HepG2 (cell line): ENCODE measurements around the gene NFX1. TPM values are rescaled to one million over a fixed set of nuclear protein-coding genes. Genes with fewer than 3 reads are reported as not detected.

ENCODE experiments used
- ATRX ChIP-seq: sonication (generic); formaldehyde crosslinking; IDR thresholded peaks from 2 replicates; pipeline ENCODE4 v1.4.0; 2020; ENCODE audit warnings: missing genetic modification reagents, borderline replicate concordance
- FOXK1 ChIP-seq: sonication (generic); formaldehyde crosslinking; IDR thresholded peaks from 2 replicates; pipeline ENCODE4 v1.4.0; 2020; ENCODE audit warnings: low read depth, missing genetic modification reagents, borderline replicate concordance
- HNRNPH1 ChIP-seq: fragments of 200-400 bp; formaldehyde crosslinking; optimal IDR thresholded peaks from 2 replicates; pipeline ENCODE3; 2017; ENCODE audit warnings: mild to moderate bottlenecking, low read depth, low read length
- KLF11 ChIP-seq: IDR thresholded peaks from 2 replicates; pipeline ENCODE4 v1.6.1; 2016; ENCODE audit warnings: missing compliant biosample characterization
- MIER2 ChIP-seq: IDR thresholded peaks from 2 replicates; pipeline ENCODE4 v1.6.1; 2016; ENCODE audit warnings: missing biosample characterization, missing genetic modification reagents
- MIER3 ChIP-seq: IDR thresholded peaks from 2 replicates; pipeline ENCODE4 v1.6.1; 2016; ENCODE audit warnings: missing compliant biosample characterization, borderline replicate concordance
- RAD51 ChIP-seq: fragments of 450-650 bp; IDR thresholded peaks from 2 replicates; pipeline ENCODE4 v1.6.1; 2016; ENCODE audit warnings: borderline replicate concordance
- SCMH1 ChIP-seq: sonication (generic); formaldehyde crosslinking; IDR thresholded peaks from 2 replicates; pipeline ENCODE4 v1.9.0; 2021; ENCODE audit warnings: missing genetic modification reagents, mild to moderate bottlenecking, borderline replicate concordance
- SNRNP70 ChIP-seq: fragments of 200-400 bp; formaldehyde crosslinking; IDR thresholded peaks from 2 replicates; pipeline ENCODE4 v1.6.1; 2017; ENCODE audit warnings: mild to moderate bottlenecking, low read depth, low read length, moderate library complexity
- SSRP1 ChIP-seq: IDR thresholded peaks from 2 replicates; pipeline ENCODE4 v1.6.1; 2016; ENCODE audit warnings: control low read depth
- STAT5B ChIP-seq: sonication (generic); formaldehyde crosslinking; IDR thresholded peaks from 2 replicates; pipeline ENCODE4 v1.4.0; 2020; ENCODE audit warnings: missing genetic modification reagents
- ZFP37 ChIP-seq: sonication (generic); formaldehyde crosslinking; IDR thresholded peaks from 2 replicates; pipeline ENCODE4 v1.4.0; 2020; ENCODE audit warnings: missing genetic modification reagents, borderline replicate concordance
- ZNF567 ChIP-seq: sonication (generic); formaldehyde crosslinking; IDR thresholded peaks from 2 replicates; pipeline ENCODE4 v1.8.1; 2023; ENCODE audit warnings: mild to moderate bottlenecking, missing genetic modification reagents, borderline replicate concordance
- ZNF660 ChIP-seq: sonication (generic); formaldehyde crosslinking; IDR thresholded peaks from 2 replicates; pipeline ENCODE4 v1.5.1; 2020; ENCODE audit warnings: mild to moderate bottlenecking, low read depth, missing genetic modification reagents, borderline replicate concordance
- ZNF672 ChIP-seq: sonication (generic); formaldehyde crosslinking; IDR thresholded peaks from 2 replicates; pipeline ENCODE4 v1.8.1; 2022; ENCODE audit warnings: missing genetic modification reagents
- ZSCAN31 ChIP-seq: sonication (generic); formaldehyde crosslinking; IDR thresholded peaks from 2 replicates; pipeline ENCODE4 v1.5.0; 2020; ENCODE audit warnings: low read depth, mild to moderate bottlenecking, missing genetic modification reagents
- polyA plus RNA-seq, 8 experiments: library from polyadenylated mRNA; depleted of rRNA in 3 of 8; stranded (reverse) in 7 of 8; unstranded in 1 of 8; fragments of >200 nt; fragmentation: Illumina TruSeq in 4 of 8; extraction: Trizol in 4 of 8; gene quantifications; 2 replicates each; pipeline versions ENCODE4 v1.2.1 to v1.2.3, GENCODE V29; 2011 to 2016; ENCODE audit warnings: low read depth in 4 of 8, missing spikeins in 1 of 8, mixed read lengths in 1 of 8; ENCODE audit not compliant: insufficient read depth in 1 of 8
- total RNA-seq, 5 experiments: library from RNA; depleted of rRNA; stranded (reverse); fragments of >200 nt; fragmentation: Illumina TruSeq; extraction: Trizol; gene quantifications; 2 replicates each; pipeline ENCODE4 v1.2.3, GENCODE V29; 2016; ENCODE audit warnings: low read depth in 1 of 5
- TF ChIP-seq, protein P1 (sequence below): sonication (generic); formaldehyde crosslinking; IDR thresholded peaks from 2 replicates; pipeline ENCODE4 v1.4.0; 2020; ENCODE audit warnings: mild to moderate bottlenecking, missing genetic modification reagents
- TF ChIP-seq, protein P2 (sequence below): sonication (generic); formaldehyde crosslinking; IDR thresholded peaks from 2 replicates; pipeline ENCODE4 v1.5.0; 2020; ENCODE audit warnings: missing genetic modification reagents, mild to moderate bottlenecking, borderline replicate concordance
- TF ChIP-seq, protein P3 (sequence below): sonication (generic); formaldehyde crosslinking; IDR thresholded peaks from 2 replicates; pipeline ENCODE4 v1.4.0; 2020; ENCODE audit warnings: mild to moderate bottlenecking, missing genetic modification reagents
- TF ChIP-seq, protein P4 (sequence below): sonication (generic); formaldehyde crosslinking; IDR thresholded peaks from 2 replicates; pipeline ENCODE4 v1.8.1; 2023; ENCODE audit warnings: mild to moderate bottlenecking, missing genetic modification reagents

The NFX1 gene
- total and polyA plus RNA-seq, 2 of the 13 experiments (the other 11 are each of a cell fraction or from before 2014, with no cell fraction given), result 23.9 to 27.5 TPM

DNA sequence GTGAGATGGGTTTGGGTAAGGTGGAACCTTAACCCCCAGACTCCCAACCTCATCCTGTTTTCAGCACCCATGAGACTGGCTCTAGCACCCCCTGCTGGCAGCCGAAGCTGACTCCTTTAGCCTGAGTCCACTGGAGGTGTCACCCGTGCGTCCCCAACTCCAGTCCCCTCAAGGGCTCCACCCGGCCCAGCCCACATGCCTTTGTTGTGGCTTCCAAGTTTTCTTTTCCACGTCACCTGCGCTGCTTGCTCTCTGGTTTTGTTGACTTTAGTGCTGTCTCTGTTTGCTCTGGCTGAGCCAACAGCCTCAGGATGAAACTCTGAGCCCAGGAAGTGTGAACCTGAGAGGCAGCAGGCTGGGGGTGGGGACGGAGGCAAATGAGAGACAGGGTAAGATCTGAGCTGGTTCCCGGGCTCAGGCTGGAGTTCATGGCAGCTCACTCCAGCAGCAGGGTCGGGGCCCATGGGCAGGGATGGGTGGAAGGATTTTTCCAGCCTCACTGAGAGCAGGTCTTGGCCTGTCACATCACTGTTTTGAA is 125.3 kb downstream of the NFX1 start (continued):
- TF ChIP-seq STAT5B, result peak; percentile 86; the same call in 1 of the 2 replicates
- 0 out of 2 replicates have a peak, but pooled peaks have one; percentile 78 for TF ChIP-seq KLF11
- TF ChIP-seq SCMH1, result no peak
- no peak for TF ChIP-seq ATRX (CRISPR knock-in tag)
- TF ChIP-seq, protein P1, sequence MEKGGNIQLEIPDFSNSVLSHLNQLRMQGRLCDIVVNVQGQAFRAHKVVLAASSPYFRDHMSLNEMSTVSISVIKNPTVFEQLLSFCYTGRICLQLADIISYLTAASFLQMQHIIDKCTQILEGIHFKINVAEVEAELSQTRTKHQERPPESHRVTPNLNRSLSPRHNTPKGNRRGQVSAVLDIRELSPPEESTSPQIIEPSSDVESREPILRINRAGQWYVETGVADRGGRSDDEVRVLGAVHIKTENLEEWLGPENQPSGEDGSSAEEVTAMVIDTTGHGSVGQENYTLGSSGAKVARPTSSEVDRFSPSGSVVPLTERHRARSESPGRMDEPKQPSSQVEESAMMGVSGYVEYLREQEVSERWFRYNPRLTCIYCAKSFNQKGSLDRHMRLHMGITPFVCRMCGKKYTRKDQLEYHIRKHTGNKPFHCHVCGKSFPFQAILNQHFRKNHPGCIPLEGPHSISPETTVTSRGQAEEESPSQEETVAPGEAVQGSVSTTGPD (CRISPR knock-in tag), result peak; percentile 93
- peak; percentile 65; the same call in 1 of the 2 replicates for TF ChIP-seq ZNF672 (CRISPR knock-in tag)
- TF ChIP-seq MIER2 (CRISPR knock-in tag), result peak; percentile 85
- TF ChIP-seq, protein P2, sequence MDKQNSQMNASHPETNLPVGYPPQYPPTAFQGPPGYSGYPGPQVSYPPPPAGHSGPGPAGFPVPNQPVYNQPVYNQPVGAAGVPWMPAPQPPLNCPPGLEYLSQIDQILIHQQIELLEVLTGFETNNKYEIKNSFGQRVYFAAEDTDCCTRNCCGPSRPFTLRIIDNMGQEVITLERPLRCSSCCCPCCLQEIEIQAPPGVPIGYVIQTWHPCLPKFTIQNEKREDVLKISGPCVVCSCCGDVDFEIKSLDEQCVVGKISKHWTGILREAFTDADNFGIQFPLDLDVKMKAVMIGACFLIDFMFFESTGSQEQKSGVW (CRISPR knock-in tag), result no peak
- TF ChIP-seq ZFP37, result peak; percentile 90
- peak; percentile 97 for TF ChIP-seq ZSCAN31
- no peak for TF ChIP-seq HNRNPH1
- TF ChIP-seq, protein P3, sequence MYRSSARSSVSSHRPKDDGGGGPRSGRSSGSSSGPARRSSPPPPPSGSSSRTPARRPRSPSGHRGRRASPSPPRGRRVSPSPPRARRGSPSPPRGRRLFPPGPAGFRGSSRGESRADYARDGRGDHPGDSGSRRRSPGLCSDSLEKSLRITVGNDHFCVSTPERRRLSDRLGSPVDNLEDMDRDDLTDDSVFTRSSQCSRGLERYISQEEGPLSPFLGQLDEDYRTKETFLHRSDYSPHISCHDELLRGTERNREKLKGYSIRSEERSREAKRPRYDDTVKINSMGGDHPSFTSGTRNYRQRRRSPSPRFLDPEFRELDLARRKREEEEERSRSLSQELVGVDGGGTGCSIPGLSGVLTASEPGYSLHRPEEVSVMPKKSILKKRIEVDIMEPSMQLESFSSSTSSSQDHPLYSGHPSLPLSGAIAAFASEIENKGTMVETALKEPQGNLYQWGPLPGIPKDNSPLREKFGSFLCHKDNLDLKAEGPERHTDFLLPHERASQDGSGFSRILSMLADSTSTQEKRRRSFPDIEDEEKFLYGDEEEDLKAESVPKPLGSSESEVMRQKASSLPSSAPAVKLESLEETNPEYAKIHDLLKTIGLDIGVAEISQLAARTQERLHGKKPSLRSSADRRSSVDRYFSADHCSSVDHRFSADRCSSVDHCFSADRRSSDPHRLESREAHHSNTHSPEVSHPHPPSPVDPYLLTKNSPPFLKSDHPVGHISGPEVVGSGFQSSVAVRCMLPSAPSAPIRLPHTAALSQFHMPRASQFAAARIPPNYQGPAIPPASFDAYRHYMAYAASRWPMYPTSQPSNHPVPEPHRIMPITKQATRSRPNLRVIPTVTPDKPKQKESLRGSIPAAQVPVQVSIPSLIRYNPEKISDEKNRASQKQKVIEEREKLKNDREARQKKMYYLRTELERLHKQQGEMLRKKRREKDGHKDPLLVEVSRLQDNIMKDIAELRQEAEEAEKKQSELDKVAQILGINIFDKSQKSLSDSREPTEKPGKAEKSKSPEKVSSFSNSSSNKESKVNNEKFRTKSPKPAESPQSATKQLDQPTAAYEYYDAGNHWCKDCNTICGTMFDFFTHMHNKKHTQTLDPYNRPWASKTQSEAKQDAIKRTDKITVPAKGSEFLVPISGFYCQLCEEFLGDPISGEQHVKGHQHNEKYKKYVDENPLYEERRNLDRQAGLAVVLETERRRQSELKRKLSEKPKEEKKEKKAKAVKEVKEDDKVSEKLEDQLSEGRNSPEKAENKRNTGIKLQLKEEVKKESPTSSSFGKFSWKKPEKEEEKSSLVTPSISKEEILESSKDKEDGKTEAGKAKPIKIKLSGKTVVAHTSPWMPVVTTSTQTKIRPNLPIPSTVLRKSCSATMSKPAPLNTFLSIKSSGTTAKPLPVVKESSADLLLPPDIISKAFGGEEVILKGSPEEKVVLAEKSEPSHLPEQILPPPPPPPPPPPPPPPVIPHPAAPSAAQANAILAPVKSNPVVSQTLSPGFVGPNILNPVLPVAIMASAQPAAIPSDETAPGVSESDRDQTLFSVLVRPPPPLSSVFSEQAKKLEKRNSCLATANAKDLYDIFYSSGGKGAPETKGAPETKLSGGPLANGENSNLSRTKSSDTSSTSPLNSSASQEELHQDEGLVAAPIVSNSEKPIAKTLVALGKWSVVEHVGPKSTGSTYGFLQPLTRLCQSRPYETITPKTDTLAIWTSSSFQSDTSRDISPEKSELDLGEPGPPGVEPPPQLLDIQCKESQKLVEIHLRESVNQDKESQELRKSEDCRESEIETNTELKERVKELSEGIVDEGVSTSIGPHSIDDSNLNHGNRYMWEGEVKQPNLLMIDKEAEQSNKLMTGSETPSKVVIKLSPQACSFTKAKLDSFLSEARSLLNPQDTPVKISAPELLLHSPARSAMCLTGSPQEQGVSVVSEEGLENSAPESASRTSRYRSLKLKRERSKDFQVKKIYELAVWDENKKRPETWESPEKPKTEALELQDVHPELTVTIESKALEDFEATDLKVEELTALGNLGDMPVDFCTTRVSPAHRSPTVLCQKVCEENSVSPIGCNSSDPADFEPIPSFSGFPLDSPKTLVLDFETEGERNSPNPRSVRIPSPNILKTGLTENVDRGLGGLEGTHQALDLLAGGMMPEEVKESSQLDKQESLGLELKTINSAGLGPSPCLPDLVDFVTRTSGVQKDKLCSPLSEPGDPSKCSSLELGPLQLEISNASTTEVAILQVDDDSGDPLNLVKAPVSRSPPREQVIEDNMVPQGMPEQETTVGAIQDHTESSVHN (CRISPR knock-in tag), result 0 out of 2 replicates have a peak, but pooled peaks have one; percentile 55
- no peak for TF ChIP-seq SNRNP70
- TF ChIP-seq RAD51, result no peak
- TF ChIP-seq, protein P4, sequence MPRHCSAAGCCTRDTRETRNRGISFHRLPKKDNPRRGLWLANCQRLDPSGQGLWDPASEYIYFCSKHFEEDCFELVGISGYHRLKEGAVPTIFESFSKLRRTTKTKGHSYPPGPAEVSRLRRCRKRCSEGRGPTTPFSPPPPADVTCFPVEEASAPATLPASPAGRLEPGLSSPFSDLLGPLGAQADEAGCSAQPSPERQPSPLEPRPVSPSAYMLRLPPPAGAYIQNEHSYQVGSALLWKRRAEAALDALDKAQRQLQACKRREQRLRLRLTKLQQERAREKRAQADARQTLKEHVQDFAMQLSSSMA, result no peak
- TF ChIP-seq FOXK1 (CRISPR knock-in tag), result peak; percentile 95
- no peak for TF ChIP-seq ZNF660 (CRISPR knock-in tag)
- TF ChIP-seq MIER3 (CRISPR knock-in tag), result peak; percentile 100
- 0 out of 2 replicates have a peak, but pooled peaks have one; percentile 40 for TF ChIP-seq ZNF567 (CRISPR knock-in tag)
- TF ChIP-seq SSRP1 (CRISPR knock-in tag), result peak; percentile 83; the same call in 1 of the 2 replicates
